Measurements from ENCODE around the gene TNNT1. TPM values are rescaled to one million over a fixed set of nuclear protein-coding genes. Genes with fewer than 3 reads are reported as not detected.
"Not testable (repeated sequence)": the region's sequence is repeated elsewhere in the genome, so short reads cannot be mapped to it uniquely, and the experiment has no call there.

Gene TNNT1
- total RNA-seq, 1 donor from 2014 or later = 48.9 TPM

DNA sequence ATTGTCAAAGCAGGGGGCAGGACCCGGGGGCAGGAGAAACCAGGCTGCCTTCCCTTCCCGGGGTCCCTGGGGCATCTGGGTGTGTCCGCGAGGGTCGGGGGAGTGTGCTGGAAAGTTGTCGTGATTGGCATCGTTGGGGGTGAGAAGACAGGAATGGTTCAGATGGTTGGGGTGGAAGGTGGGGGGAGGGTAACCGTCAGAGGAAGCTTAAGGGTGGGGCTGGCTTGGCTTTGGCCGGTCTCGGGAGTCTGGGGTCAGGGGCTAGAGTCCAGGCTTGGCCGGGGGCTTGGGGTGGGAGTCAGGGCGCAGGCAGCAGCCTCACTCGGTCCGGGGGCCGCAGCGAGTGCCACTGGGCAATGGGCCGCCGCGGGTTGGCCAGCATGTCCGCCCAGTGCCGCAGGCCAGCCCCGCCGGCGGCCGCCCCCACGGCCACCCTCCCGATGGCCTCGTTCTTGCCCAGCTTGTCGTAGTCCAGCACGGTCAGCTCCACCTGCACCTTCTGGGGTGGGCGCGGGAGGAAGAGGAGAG is 24.2 kb upstream of the TNNT1 start:
- no peak for DNase-seq (ENCODE audit: low spot score in 2 of 2, unreplicated experiment in 2 of 2)
- H3K36me3 Mint-ChIP-seq = no peaks in the 10 kb centered on the region
- H3K27ac Mint-ChIP-seq = no peak overlapping the region
- peak overlapping the region; percentile 58 for H3K4me3 Mint-ChIP-seq
- H3K9me3 Mint-ChIP-seq = no peaks in the 10 kb centered on the region
- TF ChIP-seq, protein P1, sequence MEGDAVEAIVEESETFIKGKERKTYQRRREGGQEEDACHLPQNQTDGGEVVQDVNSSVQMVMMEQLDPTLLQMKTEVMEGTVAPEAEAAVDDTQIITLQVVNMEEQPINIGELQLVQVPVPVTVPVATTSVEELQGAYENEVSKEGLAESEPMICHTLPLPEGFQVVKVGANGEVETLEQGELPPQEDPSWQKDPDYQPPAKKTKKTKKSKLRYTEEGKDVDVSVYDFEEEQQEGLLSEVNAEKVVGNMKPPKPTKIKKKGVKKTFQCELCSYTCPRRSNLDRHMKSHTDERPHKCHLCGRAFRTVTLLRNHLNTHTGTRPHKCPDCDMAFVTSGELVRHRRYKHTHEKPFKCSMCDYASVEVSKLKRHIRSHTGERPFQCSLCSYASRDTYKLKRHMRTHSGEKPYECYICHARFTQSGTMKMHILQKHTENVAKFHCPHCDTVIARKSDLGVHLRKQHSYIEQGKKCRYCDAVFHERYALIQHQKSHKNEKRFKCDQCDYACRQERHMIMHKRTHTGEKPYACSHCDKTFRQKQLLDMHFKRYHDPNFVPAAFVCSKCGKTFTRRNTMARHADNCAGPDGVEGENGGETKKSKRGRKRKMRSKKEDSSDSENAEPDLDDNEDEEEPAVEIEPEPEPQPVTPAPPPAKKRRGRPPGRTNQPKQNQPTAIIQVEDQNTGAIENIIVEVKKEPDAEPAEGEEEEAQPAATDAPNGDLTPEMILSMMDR (IDR thresholded peaks at IDR 0.05; ENCODE audit: unreplicated experiment) = no peak
- peaks cover 95% of the 10 kb centered on the region for H3K27me3 Mint-ChIP-seq (ENCODE audit: low read depth)
- H3K4me1 Mint-ChIP-seq = peaks cover 8% of the 10 kb centered on the region

DNA sequence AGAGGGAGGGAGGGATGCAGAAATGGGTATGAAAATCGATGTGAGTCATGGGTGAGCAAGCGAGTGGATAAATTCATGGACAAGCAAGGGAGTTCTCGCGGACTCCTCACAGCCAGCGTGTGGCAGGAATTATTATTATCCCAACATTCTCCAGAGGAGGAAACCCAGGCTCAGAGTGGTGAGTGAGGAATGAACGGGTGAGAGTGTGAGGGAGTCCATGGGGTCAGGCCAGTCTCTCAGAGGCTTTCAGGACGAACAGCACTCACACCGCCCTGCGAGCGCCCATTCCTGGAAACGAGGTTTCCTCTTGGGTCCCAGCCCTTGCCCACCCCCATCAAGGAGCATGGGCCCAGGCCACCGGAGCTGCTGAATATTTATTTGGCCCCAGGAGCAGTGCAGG is 23.7 kb upstream of the TNNT1 start:
- no peak overlapping the region for H3K27ac Mint-ChIP-seq
- H3K4me1 Mint-ChIP-seq = peaks cover 8% of the 10 kb centered on the region
- peak overlapping the region; percentile 57 for H3K4me3 Mint-ChIP-seq
- no peak for DNase-seq (ENCODE audit: low spot score in 2 of 2, unreplicated experiment in 2 of 2)
- peaks cover 92% of the 10 kb centered on the region for H3K27me3 Mint-ChIP-seq (ENCODE audit: low read depth)
- TF ChIP-seq, protein P1 (IDR thresholded peaks at IDR 0.05; ENCODE audit: unreplicated experiment) = no peak
- no peaks in the 10 kb centered on the region for H3K9me3 Mint-ChIP-seq
- H3K36me3 Mint-ChIP-seq = no peaks in the 10 kb centered on the region

DNA sequence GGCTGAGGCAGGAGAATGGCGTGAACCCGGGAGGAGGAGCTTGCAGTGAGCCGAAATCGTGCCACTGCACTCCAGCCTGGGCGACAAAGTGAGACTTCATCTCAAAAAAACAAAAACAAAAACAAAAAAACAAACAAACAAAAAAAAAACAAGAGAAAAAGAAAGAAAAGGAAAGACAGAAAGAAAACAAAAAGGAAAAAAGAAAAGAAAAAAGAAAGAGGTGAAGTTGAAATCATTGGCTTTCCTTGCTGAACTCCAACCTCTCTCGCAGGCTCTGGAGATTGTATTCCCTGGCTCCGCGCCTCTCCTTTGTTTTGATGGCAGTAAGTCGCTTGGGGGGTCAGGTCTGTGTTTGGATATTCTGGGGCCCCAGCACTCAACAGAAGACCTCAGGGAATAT is 23.3 kb upstream of the TNNT1 start:
- H3K9me3 Mint-ChIP-seq; H3K4me1 Mint-ChIP-seq; H3K27ac Mint-ChIP-seq; H3K36me3 Mint-ChIP-seq; DNase-seq (ENCODE audit: low spot score in 2 of 2, unreplicated experiment in 2 of 2): not testable (repeated sequence)
- H3K4me3 Mint-ChIP-seq = peak overlapping the region; percentile 57
- H3K27me3 Mint-ChIP-seq (ENCODE audit: low read depth) = peaks cover 87% of the 10 kb centered on the region

DNA sequence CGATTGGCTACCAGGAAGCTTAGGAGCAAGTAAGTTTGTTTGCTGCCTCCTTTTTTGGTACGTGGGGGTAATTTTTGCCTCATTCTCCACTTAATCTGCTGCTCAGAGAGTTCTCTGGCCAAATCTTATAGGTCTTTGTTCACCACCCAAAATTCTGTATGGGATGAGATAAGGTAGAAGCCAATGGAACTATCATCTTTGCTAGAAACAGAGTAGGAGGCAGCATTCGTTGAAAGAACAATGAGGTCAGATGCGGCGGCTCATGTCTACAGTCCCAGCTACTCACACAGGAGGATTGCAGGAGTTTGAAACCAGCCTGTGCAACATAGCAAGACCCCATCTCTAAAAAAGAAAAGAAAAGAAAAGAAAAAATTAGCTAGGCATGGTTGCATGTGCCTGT is 22.4 kb upstream of the TNNT1 start:
- TF ChIP-seq, protein P1 (IDR thresholded peaks at IDR 0.05; ENCODE audit: unreplicated experiment) = no peak
- no peak for DNase-seq (ENCODE audit: low spot score in 2 of 2, unreplicated experiment in 2 of 2)
- no peaks in the 10 kb centered on the region for H3K36me3 Mint-ChIP-seq
- H3K4me1 Mint-ChIP-seq = peaks cover 14% of the 10 kb centered on the region
- H3K27me3 Mint-ChIP-seq (ENCODE audit: low read depth) = peaks cover 86% of the 10 kb centered on the region
- no peak overlapping the region for H3K4me3 Mint-ChIP-seq
- no peaks in the 10 kb centered on the region for H3K9me3 Mint-ChIP-seq
- no peak overlapping the region for H3K27ac Mint-ChIP-seq

DNA sequence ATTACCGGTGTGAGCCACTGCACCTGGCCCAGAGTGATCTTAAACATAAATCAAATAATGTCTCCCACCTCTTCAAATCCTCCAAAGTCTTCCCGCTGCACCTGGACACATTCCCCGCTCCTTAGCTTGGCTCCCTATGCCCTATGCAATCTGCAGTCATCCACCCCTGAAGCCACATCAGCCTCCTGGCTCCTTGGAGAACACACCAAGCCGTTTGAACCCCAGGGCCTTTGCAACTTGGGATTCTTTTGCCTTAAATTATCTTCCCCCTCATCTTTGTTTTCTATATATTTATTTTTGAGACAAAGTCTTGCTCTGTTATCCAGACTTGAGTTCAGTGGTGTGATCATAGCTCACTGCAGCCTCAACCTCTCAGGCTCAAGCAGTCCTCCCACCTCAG is 20.1 kb upstream of the TNNT1 start:
- H3K27me3 Mint-ChIP-seq (ENCODE audit: low read depth) = peaks cover 69% of the 10 kb centered on the region
- H3K4me3 Mint-ChIP-seq = no peak overlapping the region
- H3K4me1 Mint-ChIP-seq = peaks cover 16% of the 10 kb centered on the region
- no peaks in the 10 kb centered on the region for H3K9me3 Mint-ChIP-seq
- H3K36me3 Mint-ChIP-seq = no peaks in the 10 kb centered on the region
- no peak for DNase-seq (ENCODE audit: low spot score in 2 of 2, unreplicated experiment in 2 of 2)
- no peak overlapping the region for H3K27ac Mint-ChIP-seq
- TF ChIP-seq, protein P1 (IDR thresholded peaks at IDR 0.05; ENCODE audit: unreplicated experiment) = no peak

DNA sequence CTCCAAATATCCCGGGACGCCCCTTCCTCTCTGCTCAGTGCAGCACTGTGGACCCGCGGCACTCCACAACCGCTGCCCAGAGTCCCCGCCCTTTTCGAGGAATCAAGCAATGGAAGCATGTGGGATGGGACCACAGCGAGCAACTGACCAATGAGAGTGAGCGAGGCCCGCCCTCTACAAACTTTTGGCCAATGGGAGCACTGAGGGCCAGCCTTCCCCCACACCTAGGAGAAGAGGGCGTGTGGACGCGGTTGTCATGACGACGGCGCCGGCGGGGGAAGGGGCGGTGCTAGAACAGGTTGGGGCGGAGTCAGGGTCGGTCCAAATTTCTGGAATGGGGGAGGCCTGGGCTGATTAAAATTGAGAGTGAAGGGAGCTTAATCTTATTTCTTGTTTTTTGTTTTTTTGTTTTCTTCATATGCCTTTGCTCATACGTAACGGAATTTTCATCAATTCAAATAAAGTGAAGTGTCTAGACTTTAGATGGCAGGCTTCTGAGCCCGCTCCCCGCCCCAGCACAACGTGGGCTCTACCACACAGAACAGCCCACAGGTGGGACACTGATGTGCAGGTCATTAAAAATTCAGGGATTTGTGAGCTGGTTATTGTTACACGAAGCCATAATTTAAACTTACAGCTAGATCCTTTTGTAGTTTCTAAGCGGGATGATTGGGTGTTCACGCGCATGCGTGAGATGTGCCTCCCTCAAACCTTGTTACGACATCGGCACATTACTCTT is 17.7 kb upstream of the TNNT1 start, which contains the start of gene DNAAF3:
Gene DNAAF3 (minus strand): TSS at position 84 of the 739 bp plus-strand sequence. CDS start 200 bp downstream, outside the sequence.
- Mint-ChIP-seq H3K36me3 (no peaks in the 10 kb centered on the region), H3K27me3 (ENCODE audit: low read depth) (peaks cover 57% of the 10 kb centered on the region), H3K27ac (peak within 1 kb of the TSS; percentile 97), H3K4me1 (peaks cover 8% of the 10 kb centered on the region), H3K4me3 (peak within 1 kb of the TSS; percentile 94), H3K9me3 (no peaks in the 10 kb centered on the region)
- peak; percentile 98 to 99 for DNase-seq (ENCODE audit: low spot score in 2 of 2, unreplicated experiment in 2 of 2)
- TF ChIP-seq, protein P1 (IDR thresholded peaks at IDR 0.05; ENCODE audit: unreplicated experiment) = no peak

Data from mesothelial cell of epicardium (in vitro differentiated cells).